HepG2 (cell line): ENCODE results near the gene ZMYM3. TPM values are rescaled to one million over a fixed set of nuclear protein-coding genes. Genes with fewer than 3 reads are reported as not detected.
A peak's percentile ranks its signal among the peaks of the same experiment; 100 is the strongest.

Experiments
- ARHGAP35 ChIP-seq: sonication (generic); formaldehyde crosslinking; IDR thresholded peaks from 2 replicates; pipeline ENCODE4 v1.9.0; 2022; ENCODE audit warnings: mild to moderate bottlenecking, inconsistent platforms, moderate library complexity, missing genetic modification reagents, borderline replicate concordance
- BATF2 ChIP-seq: sonication (generic); formaldehyde crosslinking; IDR thresholded peaks from 2 replicates; pipeline ENCODE4 v1.8.0; 2022; ENCODE audit warnings: mild to moderate bottlenecking, missing genetic modification reagents, moderate library complexity
- CBX1 ChIP-seq: IDR thresholded peaks from one replicate; pipeline ENCODE4 v1.6.1; 2016; ENCODE audit warnings: antibody characterized with exemption, low read depth
- DRAP1 ChIP-seq: IDR thresholded peaks from 2 replicates; pipeline ENCODE4 v1.6.1; 2016; ENCODE audit warnings: missing genetic modification reagents, missing compliant biosample characterization
- EED ChIP-seq: sonication (generic); formaldehyde crosslinking; IDR thresholded peaks from 2 replicates; pipeline ENCODE4 v1.5.0; 2020; ENCODE audit warnings: mild to moderate bottlenecking, missing genetic modification reagents
- KDM1A ChIP-seq: IDR thresholded peaks from 2 replicates; pipeline ENCODE4 v1.6.1; 2016; ENCODE audit warnings: missing compliant biosample characterization
- MAX ChIP-seq: IDR thresholded peaks from 2 replicates; pipeline ENCODE4 v1.6.1; 2012; ENCODE audit warnings: inconsistent platforms
- MLX ChIP-seq: IDR thresholded peaks from 2 replicates; pipeline ENCODE4 v1.6.1; 2016
- MTF2 ChIP-seq: sonication (generic); formaldehyde crosslinking; IDR thresholded peaks from 2 replicates; pipeline ENCODE4 v1.5.0; 2020; ENCODE audit warnings: missing genetic modification reagents, borderline replicate concordance
- NKX3-1 ChIP-seq: sonication (generic); formaldehyde crosslinking; IDR thresholded peaks from 2 replicates; pipeline ENCODE4 v1.5.0; 2020; ENCODE audit warnings: missing genetic modification reagents
- PAF1 ChIP-seq: IDR thresholded peaks from 2 replicates; pipeline ENCODE4 v1.6.1; 2016; ENCODE audit warnings: missing genetic modification reagents, missing compliant biosample characterization
- PTBP1 ChIP-seq: fragments of 200-400 bp; formaldehyde crosslinking; IDR thresholded peaks from 2 replicates; pipeline ENCODE4 v1.6.1; 2018; ENCODE audit warnings: low read length, low read depth; ENCODE audit not compliant: poor library complexity, severe bottlenecking
- SETDB1 ChIP-seq: sonication (generic); formaldehyde crosslinking; IDR thresholded peaks from 2 replicates; pipeline ENCODE4 v1.5.1; 2020; ENCODE audit warnings: missing genetic modification reagents, mild to moderate bottlenecking, borderline replicate concordance
- SIX4 ChIP-seq: sonication (generic); formaldehyde crosslinking; IDR thresholded peaks from 2 replicates; pipeline ENCODE4 v1.4.0; 2020; ENCODE audit warnings: missing genetic modification reagents
- SMAD9 ChIP-seq: sonication (generic); formaldehyde crosslinking; IDR thresholded peaks from 2 replicates; pipeline ENCODE4 v1.5.1; 2020; ENCODE audit warnings: mild to moderate bottlenecking, missing genetic modification reagents
- YY1 ChIP-seq: IDR thresholded peaks from 2 replicates; pipeline ENCODE4 v1.6.1; 2011; ENCODE audit warnings: low read length, low read depth, moderate library complexity, mild to moderate bottlenecking; ENCODE audit not compliant: insufficient read depth, insufficient replicate concordance
- ZBTB37 ChIP-seq: sonication (generic); formaldehyde crosslinking; IDR thresholded peaks from 2 replicates; pipeline ENCODE4 v1.4.0; 2020; ENCODE audit warnings: mild to moderate bottlenecking, missing genetic modification reagents
- ZIK1 ChIP-seq: sonication (generic); formaldehyde crosslinking; IDR thresholded peaks from 2 replicates; pipeline ENCODE4 v1.5.0; 2020; ENCODE audit warnings: mild to moderate bottlenecking, low read depth, missing genetic modification reagents, borderline replicate concordance
- ZNF274 ChIP-seq: sonication (generic); formaldehyde crosslinking; IDR thresholded peaks from 2 replicates; pipeline ENCODE4 v1.5.1; 2020; ENCODE audit warnings: mild to moderate bottlenecking, missing genetic modification reagents
- ZNF292 ChIP-seq: sonication (generic); formaldehyde crosslinking; IDR thresholded peaks from 2 replicates; pipeline ENCODE4 v1.8.1; 2022; ENCODE audit warnings: mild to moderate bottlenecking, low read depth, missing genetic modification reagents, borderline replicate concordance
- ZNF430 ChIP-seq: sonication (generic); formaldehyde crosslinking; IDR thresholded peaks from 2 replicates; pipeline ENCODE4 v1.9.0; 2021; ENCODE audit warnings: mild to moderate bottlenecking, missing genetic modification reagents
- ZNF552 ChIP-seq: sonication (generic); formaldehyde crosslinking; IDR thresholded peaks from 2 replicates; pipeline ENCODE4 v1.9.0; 2022; ENCODE audit warnings: missing genetic modification reagents, mild to moderate bottlenecking, borderline replicate concordance
- ZNF615 ChIP-seq: sonication (generic); formaldehyde crosslinking; IDR thresholded peaks from 2 replicates; pipeline ENCODE4 v1.5.0; 2020; ENCODE audit warnings: mild to moderate bottlenecking, missing genetic modification reagents, borderline replicate concordance
- ZNF720 ChIP-seq: sonication (generic); formaldehyde crosslinking; IDR thresholded peaks from 2 replicates; pipeline ENCODE4 v1.4.0; 2020; ENCODE audit warnings: missing genetic modification reagents
- ZNF737 ChIP-seq: sonication (generic); formaldehyde crosslinking; IDR thresholded peaks from 2 replicates; pipeline ENCODE4 v1.5.0; 2020; ENCODE audit warnings: missing genetic modification reagents, mild to moderate bottlenecking, borderline replicate concordance
- ZNF784 ChIP-seq: sonication (generic); formaldehyde crosslinking; IDR thresholded peaks from 2 replicates; pipeline ENCODE4 v1.5.1; 2020; ENCODE audit warnings: missing genetic modification reagents, mild to moderate bottlenecking, borderline replicate concordance
- ZNF891 ChIP-seq: sonication (generic); formaldehyde crosslinking; IDR thresholded peaks from 2 replicates; pipeline ENCODE4 v1.5.0; 2020; ENCODE audit warnings: mild to moderate bottlenecking, missing genetic modification reagents
- polyA plus RNA-seq, 8 experiments: library from polyadenylated mRNA; depleted of rRNA in 3 of 8; stranded (reverse) in 7 of 8; unstranded in 1 of 8; fragments of >200 nt; fragmentation: Illumina TruSeq in 4 of 8; extraction: Trizol in 4 of 8; gene quantifications; 2 replicates each; pipeline versions ENCODE4 v1.2.1 to v1.2.3, GENCODE V29; 2011 to 2016; ENCODE audit warnings: low read depth in 4 of 8, missing spikeins in 1 of 8, mixed read lengths in 1 of 8; ENCODE audit not compliant: insufficient read depth in 1 of 8
- total RNA-seq, 5 experiments: library from RNA; depleted of rRNA; stranded (reverse); fragments of >200 nt; fragmentation: Illumina TruSeq; extraction: Trizol; gene quantifications; 2 replicates each; pipeline ENCODE4 v1.2.3, GENCODE V29; 2016; ENCODE audit warnings: low read depth in 1 of 5

Gene ZMYM3
- total and polyA plus RNA-seq, 2 of the 13 experiments (the other 11 are each of a cell fraction or from before 2014, with no cell fraction given): 26.4 to 35.4 TPM

GRCh38 chrX:71254092-71254963, at the start of gene ZMYM3 (continued):
- TF ChIP-seq ZBTB37: no peak
- no peak for TF ChIP-seq ARHGAP35 (CRISPR knock-in tag)
- no peak for TF ChIP-seq SMAD9
- no peak for TF ChIP-seq ZIK1
- TF ChIP-seq ZNF720: no peak
- TF ChIP-seq ZNF737 (CRISPR knock-in tag): no peak
- TF ChIP-seq ZNF552 (CRISPR knock-in tag): no peak
- TF ChIP-seq ZNF891: no peak
- no peak for TF ChIP-seq ZNF615 (CRISPR knock-in tag)
- no peak for TF ChIP-seq NKX3-1 (CRISPR knock-in tag)
- no peak for TF ChIP-seq SIX4 (CRISPR knock-in tag)
- TF ChIP-seq ZNF430 (CRISPR knock-in tag): no peak
- TF ChIP-seq ZNF292 (CRISPR knock-in tag): no peak
- TF ChIP-seq SETDB1 (CRISPR knock-in tag): no peak
- TF ChIP-seq CBX1: no peak
- no peak for TF ChIP-seq BATF2
- no peak for TF ChIP-seq PTBP1
- peak; percentile 59 for TF ChIP-seq YY1
- no peak for TF ChIP-seq MTF2 (CRISPR knock-in tag)
- TF ChIP-seq KDM1A (CRISPR knock-in tag): no peak
- TF ChIP-seq ZNF784 (CRISPR knock-in tag): no peak
- peak; percentile 61; the same call in 1 of the 2 replicates for TF ChIP-seq DRAP1
- TF ChIP-seq EED: no peak
- no peak for TF ChIP-seq ZNF274 (CRISPR knock-in tag)
- peak; percentile 28; the same call in 1 of the 2 replicates for TF ChIP-seq MAX
- TF ChIP-seq MLX (CRISPR knock-in tag): no peak
- TF ChIP-seq PAF1 (CRISPR knock-in tag): no peak
